A673 (cell line): ENCODE measurements around the gene PLIN4.

Experiments used
- CTCF ChIP-seq: fragments of 300-800, 200-600 bp; sonication (generic); conservative IDR thresholded peaks from 2 replicates; pipeline ENCODE4 v1.5.1; 2017; ENCODE audit warnings: low read depth, mild to moderate bottlenecking, antibody characterized with exemption, low read length, moderate library complexity, mixed read lengths
- EZH2 ChIP-seq: fragments of 200-600 bp; sonication (generic); IDR thresholded peaks from 2 replicates; pipeline ENCODE4 v1.6.1; 2017; ENCODE audit warnings: borderline replicate concordance, low read depth, mild to moderate bottlenecking, mixed read lengths, antibody characterized with exemption, low read length; ENCODE audit not compliant: poor library complexity, severe bottlenecking

- TF ChIP-seq CTCF (no peak), EZH2 (no peak)
Measured at GRCh38 chr19:4518345-4519171, at the start of gene PLIN4.
